Measurements from ENCODE around the gene CCDC60.

Gene CCDC60

DNA sequence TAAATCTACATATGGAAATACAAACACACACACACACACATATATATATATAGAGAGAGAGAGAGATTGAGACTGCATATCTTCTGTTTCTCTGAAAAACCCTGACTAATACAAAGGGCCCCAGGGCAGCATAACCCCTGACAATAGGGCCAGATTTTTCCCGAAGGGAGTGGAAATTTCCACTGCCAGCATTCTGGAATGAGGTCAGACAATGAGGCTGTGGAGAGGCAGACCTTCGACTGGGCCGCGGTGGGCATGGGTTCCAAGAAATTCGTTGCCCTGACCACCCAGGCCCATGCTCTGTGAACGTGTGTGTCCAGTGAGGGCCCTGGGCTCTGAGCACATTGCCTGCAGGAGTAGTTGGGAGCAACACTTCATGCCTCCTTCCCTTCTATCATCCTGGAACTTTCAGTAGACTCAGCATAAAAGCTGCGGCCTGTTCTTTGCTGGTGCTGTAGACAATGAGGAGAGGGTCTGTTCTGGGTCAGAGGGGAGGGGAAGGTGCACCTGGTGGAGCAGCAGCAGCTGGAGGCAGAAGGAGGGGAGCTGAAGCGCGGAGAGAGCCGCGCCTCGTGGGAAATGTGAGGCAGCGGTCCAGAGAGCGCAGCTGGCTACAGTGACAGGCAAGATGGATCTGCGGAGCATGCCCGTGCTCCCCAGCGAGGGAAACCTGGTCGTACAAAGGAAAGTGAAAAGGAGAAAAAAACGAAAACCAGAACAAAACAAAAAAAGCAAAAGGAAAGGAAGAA, 25.6 kb upstream of the CCDC60 start:
- ChIA-PET POLR2A (no interaction called here), CTCF (no interaction called here)
- no peak for DNase-seq (ENCODE audit: extremely low spot score)
- no peak for TF ChIP-seq ARNT (IDR thresholded peaks at IDR 0.05)
- no peak for TF ChIP-seq ELF4 (IDR thresholded peaks at IDR 0.05)
- no peak for TF ChIP-seq FOXK2 (IDR thresholded peaks at IDR 0.05)
- no peak for TF ChIP-seq LEF1 (IDR thresholded peaks at IDR 0.05; ENCODE audit: borderline replicate concordance)
- TF ChIP-seq FOXM1 (IDR thresholded peaks at IDR 0.05; ENCODE audit: borderline replicate concordance) = no peak
- TF ChIP-seq L3MBTL2 (conservative IDR thresholded peaks at IDR 0.05) = no peak
- no peak for TF ChIP-seq NFRKB (IDR thresholded peaks at IDR 0.05)
- TF ChIP-seq CTBP1 (IDR thresholded peaks at IDR 0.05; ENCODE audit: borderline replicate concordance) = no peak
- TF ChIP-seq BHLHE40 (IDR thresholded peaks at IDR 0.05; ENCODE audit: borderline replicate concordance) = no peak
- TF ChIP-seq, protein P1, sequence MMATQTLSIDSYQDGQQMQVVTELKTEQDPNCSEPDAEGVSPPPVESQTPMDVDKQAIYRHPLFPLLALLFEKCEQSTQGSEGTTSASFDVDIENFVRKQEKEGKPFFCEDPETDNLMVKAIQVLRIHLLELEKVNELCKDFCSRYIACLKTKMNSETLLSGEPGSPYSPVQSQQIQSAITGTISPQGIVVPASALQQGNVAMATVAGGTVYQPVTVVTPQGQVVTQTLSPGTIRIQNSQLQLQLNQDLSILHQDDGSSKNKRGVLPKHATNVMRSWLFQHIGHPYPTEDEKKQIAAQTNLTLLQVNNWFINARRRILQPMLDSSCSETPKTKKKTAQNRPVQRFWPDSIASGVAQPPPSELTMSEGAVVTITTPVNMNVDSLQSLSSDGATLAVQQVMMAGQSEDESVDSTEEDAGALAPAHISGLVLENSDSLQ (IDR thresholded peaks at IDR 0.05) = no peak
- TF ChIP-seq TARDBP (IDR thresholded peaks at IDR 0.05) = no peak
- TF ChIP-seq SUZ12 (IDR thresholded peaks at IDR 0.05) = no peak
- no peak for TF ChIP-seq ZNF384 (IDR thresholded peaks at IDR 0.05)
- TF ChIP-seq FOXA1 (IDR thresholded peaks at IDR 0.05) = no peak
- TF ChIP-seq SP1 (IDR thresholded peaks at IDR 0.05) = no peak
- TF ChIP-seq HDGF (IDR thresholded peaks at IDR 0.05; ENCODE audit: borderline replicate concordance) = no peak

- ChIA-PET POLR2A (no interaction called here), CTCF (no interaction called here)
These were observed 22.7 kb upstream of the CCDC60 start for GRCh38 chr12:119311878-119312277.

GRCh38 chr12:119312904-119313303, 21.6 kb upstream of the CCDC60 start:
- POLR2A ChIA-PET = no interaction called here
- TF ChIP-seq SP1 (IDR thresholded peaks at IDR 0.05) (no peak), SUZ12 (IDR thresholded peaks at IDR 0.05) (no peak), ZNF384 (IDR thresholded peaks at IDR 0.05) (no peak), LEF1 (IDR thresholded peaks at IDR 0.05; ENCODE audit: borderline replicate concordance) (no peak), FOXM1 (IDR thresholded peaks at IDR 0.05; ENCODE audit: borderline replicate concordance) (no peak)
- no peak for DNase-seq (ENCODE audit: extremely low spot score)
- CTCF ChIA-PET = no interaction called here

More at GRCh38 chr12:119311878-119312277, 22.7 kb upstream of the CCDC60 start:
- no peak for DNase-seq (ENCODE audit: extremely low spot score)
- TF ChIP-seq BHLHE40 (IDR thresholded peaks at IDR 0.05; ENCODE audit: borderline replicate concordance) (no peak), SUZ12 (IDR thresholded peaks at IDR 0.05) (no peak), ARNT (IDR thresholded peaks at IDR 0.05) (no peak)
- TF ChIP-seq, protein P1 (IDR thresholded peaks at IDR 0.05) = no peak

GRCh38 chr12:119314290-119314689, 20.2 kb upstream of the CCDC60 start:
- no peak for DNase-seq (ENCODE audit: extremely low spot score)

DNA sequence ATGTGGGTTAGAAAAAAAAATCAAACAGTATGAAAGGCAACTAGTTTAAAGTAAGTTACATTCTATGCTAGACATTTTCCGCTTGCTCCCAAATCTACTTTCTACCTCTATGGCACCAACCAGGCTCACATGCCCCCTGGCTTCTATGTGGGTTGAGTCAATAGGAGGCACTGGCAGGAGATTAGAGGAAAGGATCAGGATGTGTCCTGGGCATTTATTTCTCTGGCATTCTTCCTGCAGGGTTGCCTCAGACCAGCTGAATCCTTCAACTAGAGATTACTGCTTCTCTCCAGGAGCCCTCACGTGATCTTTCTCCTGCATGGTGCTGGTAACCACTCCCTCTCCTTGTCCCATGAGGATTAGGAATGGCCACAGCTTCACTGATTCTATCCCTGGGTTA, 14.9 kb upstream of the CCDC60 start:
- no peak for DNase-seq (ENCODE audit: extremely low spot score)
- ChIA-PET POLR2A (no interaction called here), CTCF (no interaction called here)
- no peak for TF ChIP-seq FOXM1 (IDR thresholded peaks at IDR 0.05; ENCODE audit: borderline replicate concordance)
- TF ChIP-seq HDGF (IDR thresholded peaks at IDR 0.05; ENCODE audit: borderline replicate concordance) = no peak
- no peak for TF ChIP-seq CTBP1 (IDR thresholded peaks at IDR 0.05; ENCODE audit: borderline replicate concordance)
- TF ChIP-seq ARNT (IDR thresholded peaks at IDR 0.05) = no peak
- no peak for TF ChIP-seq SUZ12 (IDR thresholded peaks at IDR 0.05)
- no peak for TF ChIP-seq FOXK2 (IDR thresholded peaks at IDR 0.05)
- TF ChIP-seq, protein P1 (IDR thresholded peaks at IDR 0.05) = no peak
- TF ChIP-seq BHLHE40 (IDR thresholded peaks at IDR 0.05; ENCODE audit: borderline replicate concordance) = no peak
- TF ChIP-seq FOXA1 (IDR thresholded peaks at IDR 0.05) = no peak
- no peak for TF ChIP-seq NFRKB (IDR thresholded peaks at IDR 0.05)
- no peak for TF ChIP-seq ELF4 (IDR thresholded peaks at IDR 0.05)
- no peak for TF ChIP-seq SP1 (IDR thresholded peaks at IDR 0.05)
- TF ChIP-seq TARDBP (IDR thresholded peaks at IDR 0.05) = no peak
- TF ChIP-seq L3MBTL2 (conservative IDR thresholded peaks at IDR 0.05) = no peak
- TF ChIP-seq LEF1 (IDR thresholded peaks at IDR 0.05; ENCODE audit: borderline replicate concordance) = no peak
- TF ChIP-seq ZNF384 (IDR thresholded peaks at IDR 0.05) = no peak

More at GRCh38 chr12:119314290-119314689, 20.2 kb upstream of the CCDC60 start:
- no peak for TF ChIP-seq L3MBTL2 (conservative IDR thresholded peaks at IDR 0.05)
- no peak for TF ChIP-seq ELF4 (IDR thresholded peaks at IDR 0.05)
- no peak for TF ChIP-seq FOXK2 (IDR thresholded peaks at IDR 0.05)
- no peak for TF ChIP-seq FOXM1 (IDR thresholded peaks at IDR 0.05; ENCODE audit: borderline replicate concordance)
- TF ChIP-seq NFRKB (IDR thresholded peaks at IDR 0.05) = no peak
- TF ChIP-seq SUZ12 (IDR thresholded peaks at IDR 0.05) = no peak
- no peak for TF ChIP-seq HDGF (IDR thresholded peaks at IDR 0.05; ENCODE audit: borderline replicate concordance)
- no peak for TF ChIP-seq ZNF384 (IDR thresholded peaks at IDR 0.05)
- TF ChIP-seq LEF1 (IDR thresholded peaks at IDR 0.05; ENCODE audit: borderline replicate concordance) = no peak
- TF ChIP-seq BHLHE40 (IDR thresholded peaks at IDR 0.05; ENCODE audit: borderline replicate concordance) = no peak
- CTCF ChIA-PET = no interaction called here
- POLR2A ChIA-PET = no interaction called here

DNA sequence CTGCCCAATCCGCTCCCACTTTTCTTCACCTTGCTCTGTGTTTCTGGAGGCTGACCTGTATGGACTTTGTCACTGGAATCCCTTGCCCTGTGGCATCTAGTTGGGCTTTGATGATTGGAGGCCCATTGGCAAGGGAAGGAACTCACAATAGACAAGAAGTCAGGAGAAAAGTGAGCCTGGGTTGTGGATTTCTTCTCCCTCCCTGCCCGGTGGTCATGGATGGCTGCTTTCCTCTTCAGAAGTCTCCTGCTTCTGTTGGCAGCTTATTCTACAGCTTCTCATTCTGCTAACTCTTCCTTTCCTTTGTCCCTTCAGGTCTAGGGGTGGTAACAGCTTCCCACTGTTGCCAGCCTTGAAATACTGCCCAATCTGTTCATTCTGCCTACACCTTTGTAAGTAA, 13.9 kb upstream of the CCDC60 start:
- DNase-seq (ENCODE audit: extremely low spot score) = no peak
- CTCF ChIA-PET = no interaction called here
- POLR2A ChIA-PET = no interaction called here
- TF ChIP-seq CTBP1 (IDR thresholded peaks at IDR 0.05; ENCODE audit: borderline replicate concordance) (no peak), NFRKB (IDR thresholded peaks at IDR 0.05) (no peak), FOXM1 (IDR thresholded peaks at IDR 0.05; ENCODE audit: borderline replicate concordance) (no peak), FOXA1 (IDR thresholded peaks at IDR 0.05) (no peak), BHLHE40 (IDR thresholded peaks at IDR 0.05; ENCODE audit: borderline replicate concordance) (no peak), TARDBP (IDR thresholded peaks at IDR 0.05) (no peak), FOXK2 (IDR thresholded peaks at IDR 0.05) (no peak), SP1 (IDR thresholded peaks at IDR 0.05) (no peak), LEF1 (IDR thresholded peaks at IDR 0.05; ENCODE audit: borderline replicate concordance) (no peak), ELF4 (IDR thresholded peaks at IDR 0.05) (no peak), ARNT (IDR thresholded peaks at IDR 0.05) (no peak), L3MBTL2 (conservative IDR thresholded peaks at IDR 0.05) (no peak), HDGF (IDR thresholded peaks at IDR 0.05; ENCODE audit: borderline replicate concordance) (no peak), SUZ12 (IDR thresholded peaks at IDR 0.05) (no peak), ZNF384 (IDR thresholded peaks at IDR 0.05) (no peak)
- TF ChIP-seq, protein P1 (IDR thresholded peaks at IDR 0.05) = no peak
